DND-41 (cell line): Measurements from ENCODE around the gene LOX.

Source experiments
- ATAC-seq: fragments of 200-7000 bp; cut with Tn5 transposase; 3 replicates; pipeline ENCODE4 v1.9.1; 2021; ENCODE audit warnings: low read depth; ENCODE audit not compliant: insufficient read depth
- DNase-seq: peaks from one replicate; pipeline ENCODE4 v3.0.0-alpha.2; 2020
- H2AFZ ChIP-seq: 2 replicates; pipeline ENCODE4 v1.6.0; 2012; ENCODE audit warnings: low read depth, low read length
- H3K27ac ChIP-seq: 2 replicates; pipeline ENCODE4 v1.5.1; 2012; ENCODE audit warnings: low read length, inconsistent platforms
- H3K27me3 ChIP-seq: fragments of 200-600 bp; sonication (generic); 2 replicates; pipeline ENCODE4 v1.6.0; 2012; ENCODE audit warnings: low read length, mild to moderate bottlenecking, inconsistent platforms; ENCODE audit not compliant: insufficient read depth, poor library complexity
- H3K36me3 ChIP-seq: 2 replicates; pipeline ENCODE4 v1.5.1; 2012; ENCODE audit warnings: low read length, inconsistent platforms; ENCODE audit not compliant: insufficient read depth
- H3K4me1 ChIP-seq: 2 replicates; pipeline ENCODE4 v1.5.1; 2012; ENCODE audit warnings: mild to moderate bottlenecking, low read length; ENCODE audit not compliant: insufficient read depth
- H3K4me2 ChIP-seq: 2 replicates; pipeline ENCODE4 v1.6.0; 2012; ENCODE audit warnings: mild to moderate bottlenecking, moderate library complexity, low read length, inconsistent platforms; ENCODE audit not compliant: insufficient read depth
- H3K4me3 ChIP-seq, 2 experiments: fragments of 200-600 bp in 1 of 2; shearing (Covaris generic) in 1 of 2; 2 replicates each; pipeline ENCODE4 v1.5.1; 2012 to 2016; ENCODE audit warnings: inconsistent platforms in 2 of 2, low read length in 2 of 2, mild to moderate bottlenecking in 2 of 2, low read depth in 1 of 2, moderate library complexity in 1 of 2
- H3K79me2 ChIP-seq: 2 replicates; pipeline ENCODE4 v1.6.0; 2012; ENCODE audit warnings: low read length, inconsistent platforms; ENCODE audit not compliant: insufficient read depth
- H3K9ac ChIP-seq: 2 replicates; pipeline ENCODE4 v1.6.0; 2012; ENCODE audit warnings: low read depth, mild to moderate bottlenecking, inconsistent platforms, low read length, moderate library complexity
- H3K9me3 ChIP-seq: 2 replicates; pipeline ENCODE4 v1.5.1; 2012; ENCODE audit warnings: low read length, moderate library complexity, mild to moderate bottlenecking, inconsistent platforms; ENCODE audit not compliant: insufficient read depth, severe bottlenecking
- H4K20me1 ChIP-seq: 2 replicates; pipeline ENCODE4 v1.6.0; 2012; ENCODE audit warnings: low read length; ENCODE audit not compliant: insufficient read depth
- CTCF ChIP-seq: IDR thresholded peaks from 2 replicates; pipeline ENCODE4 v1.5.1; 2012; ENCODE audit warnings: borderline replicate concordance, low read length, moderate library complexity, mild to moderate bottlenecking; ENCODE audit not compliant: poor library complexity, severe bottlenecking; ENCODE audit errors: extremely low read depth
- EZH2 ChIP-seq: IDR thresholded peaks from 3 replicates; pipeline ENCODE4 v1.6.1; 2012; ENCODE audit warnings: borderline replicate concordance, low read depth, mild to moderate bottlenecking, moderate library complexity, low read length, inconsistent platforms; ENCODE audit not compliant: severe bottlenecking

LOX gene

GRCh38 chr5:122063836-122064235, 14.2 kb downstream of the LOX start:
- no peak overlapping the region for H3K4me2 ChIP-seq
- no peaks in the 10 kb centered on the region for H3K27me3 ChIP-seq
- no peak for ATAC-seq
- DNase-seq: no peak
- no peak overlapping the region for H3K4me3 ChIP-seq
- no peaks in the 10 kb centered on the region for H3K79me2 ChIP-seq
- H3K9me3 ChIP-seq: no peaks in the 10 kb centered on the region
- H3K36me3 ChIP-seq: no peaks in the 10 kb centered on the region
- no peak overlapping the region for H3K9ac ChIP-seq
- no peaks in the 10 kb centered on the region for H4K20me1 ChIP-seq
- TF ChIP-seq EZH2 (no peak), CTCF (no peak)
- no peak overlapping the region for H2AFZ ChIP-seq
- H3K27ac ChIP-seq: no peak overlapping the region
- no peaks in the 10 kb centered on the region for H3K4me1 ChIP-seq

GRCh38 chr5:122062205-122062604, 15.9 kb downstream of the LOX start:
- ATAC-seq: no peak
- TF ChIP-seq CTCF: no peak
- no peak for TF ChIP-seq EZH2
- H3K9me3 ChIP-seq: no peaks in the 10 kb centered on the region
- H3K4me1 ChIP-seq: no peaks in the 10 kb centered on the region
- DNase-seq: no peak
- H4K20me1 ChIP-seq: no peaks in the 10 kb centered on the region
- no peak overlapping the region for H3K9ac ChIP-seq
- no peak overlapping the region for H3K4me3 ChIP-seq
- no peaks in the 10 kb centered on the region for H3K36me3 ChIP-seq
- no peak overlapping the region for H2AFZ ChIP-seq
- no peak overlapping the region for H3K4me2 ChIP-seq
- no peaks in the 10 kb centered on the region for H3K79me2 ChIP-seq
- H3K27me3 ChIP-seq: no peaks in the 10 kb centered on the region
- no peak overlapping the region for H3K27ac ChIP-seq

GRCh38 chr5:122056913-122057312, 21.1 kb downstream of the LOX start:
- no peak for DNase-seq
- no peak overlapping the region for H3K4me3 ChIP-seq
- H3K36me3 ChIP-seq: peaks cover 7% of the 10 kb centered on the region; the same call in 1 of the 2 replicates
- H3K4me2 ChIP-seq: no peak overlapping the region
- no peak overlapping the region for H3K27ac ChIP-seq
- H2AFZ ChIP-seq: no peak overlapping the region
- no peaks in the 10 kb centered on the region for H3K27me3 ChIP-seq
- no peak for ATAC-seq
- H3K4me1 ChIP-seq: peaks cover 3% of the 10 kb centered on the region; the same call in 1 of the 2 replicates
- H3K9me3 ChIP-seq: no peaks in the 10 kb centered on the region
- no peaks in the 10 kb centered on the region for H3K79me2 ChIP-seq
- H4K20me1 ChIP-seq: no peaks in the 10 kb centered on the region
- no peak for TF ChIP-seq CTCF
- no peak for TF ChIP-seq EZH2
- H3K9ac ChIP-seq: no peak overlapping the region

GRCh38 chr5:122054266-122054665, 23.8 kb downstream of the LOX start:
- Histone ChIP-seq H3K27ac (no peak overlapping the region), H3K9me3 (no peaks in the 10 kb centered on the region), H3K27me3 (no peaks in the 10 kb centered on the region), H4K20me1 (no peaks in the 10 kb centered on the region), H3K4me3 (no peak overlapping the region), H3K36me3 (peaks cover 7% of the 10 kb centered on the region; the same call in 1 of the 2 replicates), H3K4me2 (no peak overlapping the region), H3K79me2 (no peaks in the 10 kb centered on the region), H3K9ac (no peak overlapping the region), H3K4me1 (peaks cover 3% of the 10 kb centered on the region; the same call in 1 of the 2 replicates), H2AFZ (no peak overlapping the region)
- ATAC-seq (peak; percentile 71), DNase-seq (peak; percentile 16)
- TF ChIP-seq EZH2 (no peak), CTCF (no peak)
